Mammary epithelial cell (primary cell): Measurements from ENCODE around the gene ACVRL1.

Experiments
- EZH2 ChIP-seq: IDR thresholded peaks from 2 replicates; pipeline ENCODE4 v1.6.1; 2012; ENCODE audit warnings: low read length, inconsistent platforms, borderline replicate concordance
- TF ChIP-seq, protein P1 (sequence below), 2 donors: IDR thresholded peaks in 1 of 2; conservative IDR thresholded peaks in 1 of 2; 2 replicates each; pipeline ENCODE4 v1.5.1; 2011 to 2012; ENCODE audit warnings: inconsistent platforms in 2 of 2, low read length in 2 of 2, mild to moderate bottlenecking in 2 of 2, control low read depth in 1 of 2, low read depth in 1 of 2; ENCODE audit not compliant: insufficient read depth in 1 of 2; ENCODE audit errors: extremely low read depth in 1 of 2

DNA sequence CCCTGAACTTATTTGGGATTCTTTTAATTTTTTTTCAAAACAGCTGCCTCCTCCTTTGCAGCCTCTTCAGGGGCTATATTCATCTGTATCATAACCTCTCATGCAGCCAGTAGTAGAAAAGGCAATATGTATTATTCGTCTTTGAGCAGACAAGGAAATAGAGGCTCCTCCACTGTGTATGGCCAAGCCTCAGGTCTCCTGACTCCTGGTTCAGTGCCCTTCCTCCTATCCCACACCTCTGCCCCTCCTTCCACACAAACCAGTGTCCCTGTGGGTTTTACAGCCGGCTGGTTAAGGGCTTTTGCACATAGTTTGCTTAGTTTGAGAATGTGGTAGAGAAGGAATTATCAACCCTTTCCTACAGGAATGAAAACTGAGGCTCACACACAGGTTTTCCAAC lies 8.8 kb upstream of the ACVRL1 start:
- TF ChIP-seq, protein P1, sequence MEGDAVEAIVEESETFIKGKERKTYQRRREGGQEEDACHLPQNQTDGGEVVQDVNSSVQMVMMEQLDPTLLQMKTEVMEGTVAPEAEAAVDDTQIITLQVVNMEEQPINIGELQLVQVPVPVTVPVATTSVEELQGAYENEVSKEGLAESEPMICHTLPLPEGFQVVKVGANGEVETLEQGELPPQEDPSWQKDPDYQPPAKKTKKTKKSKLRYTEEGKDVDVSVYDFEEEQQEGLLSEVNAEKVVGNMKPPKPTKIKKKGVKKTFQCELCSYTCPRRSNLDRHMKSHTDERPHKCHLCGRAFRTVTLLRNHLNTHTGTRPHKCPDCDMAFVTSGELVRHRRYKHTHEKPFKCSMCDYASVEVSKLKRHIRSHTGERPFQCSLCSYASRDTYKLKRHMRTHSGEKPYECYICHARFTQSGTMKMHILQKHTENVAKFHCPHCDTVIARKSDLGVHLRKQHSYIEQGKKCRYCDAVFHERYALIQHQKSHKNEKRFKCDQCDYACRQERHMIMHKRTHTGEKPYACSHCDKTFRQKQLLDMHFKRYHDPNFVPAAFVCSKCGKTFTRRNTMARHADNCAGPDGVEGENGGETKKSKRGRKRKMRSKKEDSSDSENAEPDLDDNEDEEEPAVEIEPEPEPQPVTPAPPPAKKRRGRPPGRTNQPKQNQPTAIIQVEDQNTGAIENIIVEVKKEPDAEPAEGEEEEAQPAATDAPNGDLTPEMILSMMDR (conservative IDR thresholded peaks at IDR 0.05 in 1 of 2, IDR thresholded peaks at IDR 0.05 in 1 of 2; ENCODE audit: extremely low read depth in 1 of 2, insufficient read depth in 1 of 2, low read depth in 1 of 2, low read length in 2 of 2), result no peak
- no peak for TF ChIP-seq EZH2
